H1 (cell line): ENCODE results near the gene TEX48. TPM values are rescaled to one million over a fixed set of nuclear protein-coding genes. Genes with fewer than 3 reads are reported as not detected.

Experiments used
- CTCF ChIA-PET: fragments of 300-600 bp; sonication (Branson Sonifier 250); formaldehyde crosslinking; loops from one replicate; lab custom pipeline; 2021; ENCODE audit not compliant: partially characterized antibody; lab: Charles Lee
- POLR2A ChIA-PET: fragments of 300-600 bp; sonication (Branson Sonifier 250); formaldehyde crosslinking; loops from one replicate; lab custom pipeline; 2021; ENCODE audit warnings: inconsistent platforms; ENCODE audit not compliant: partially characterized antibody; lab: Charles Lee
- DNase-seq, 2 experiments: peaks; one replicate each; pipeline versions ENCODE4 v3.0.0 to v3.0.0-alpha.2; 2010 to 2022; ENCODE audit warnings: low spot score in 2 of 2, low read depth in 1 of 2, mixed read lengths in 1 of 2
- FAIRE-seq: peaks from 2 replicates; lab custom pipeline; 2011; peaks lifted over from hg19 to GRCh38; lab: Jason Lieb, UNC
- H2AFZ ChIP-seq: 2 replicates; pipeline ENCODE4 v1.8.1; 2012; ENCODE audit warnings: low read length, inconsistent platforms
- H2AK5ac ChIP-seq: 2 replicates; pipeline ENCODE4 v1.6.1; 2013; ENCODE audit warnings: low read depth, low read length
- H2BK120ac ChIP-seq: replicated peaks from 2 replicates; pipeline ENCODE3; 2013; ENCODE audit warnings: low read depth, low read length, inconsistent platforms
- H2BK12ac ChIP-seq: 2 replicates; pipeline ENCODE4 v1.6.1; 2013; ENCODE audit warnings: low read depth, low read length
- H2BK15ac ChIP-seq: 2 replicates; pipeline ENCODE4 v1.6.1; 2013; ENCODE audit warnings: low read length
- H2BK20ac ChIP-seq: 2 replicates; pipeline ENCODE4 v1.6.1; 2013; ENCODE audit warnings: low read length
- H2BK5ac ChIP-seq: 2 replicates; pipeline ENCODE4 v1.6.1; 2013; ENCODE audit warnings: low read depth, low read length
- H3K14ac ChIP-seq: 2 replicates; pipeline ENCODE4 v1.6.1; 2013; ENCODE audit warnings: inconsistent platforms; ENCODE audit not compliant: insufficient read length
- H3K18ac ChIP-seq: 2 replicates; pipeline ENCODE4 v1.6.1; 2013; ENCODE audit warnings: low read length; ENCODE audit errors: extremely low read depth
- H3K23ac ChIP-seq: 2 replicates; pipeline ENCODE4 v1.6.1; 2013; ENCODE audit warnings: inconsistent platforms; ENCODE audit not compliant: insufficient read length
- H3K23me2 ChIP-seq: 2 replicates; pipeline ENCODE4 v1.6.1; 2013; ENCODE audit warnings: low read depth, low read length
- H3K27ac ChIP-seq: 2 replicates; pipeline ENCODE4 v1.6.1; 2011; ENCODE audit warnings: low read depth, low read length, inconsistent platforms
- H3K27me3 ChIP-seq, 4 experiments: replicated peaks in 1 of 4; 1 replicate in 1 of 4; 2 replicates in 3 of 4; pipeline versions ENCODE4 v1.6.1 to v1.8.1; 2011 to 2013; ENCODE audit warnings: low read length in 3 of 4, mild to moderate bottlenecking in 3 of 4, inconsistent platforms in 2 of 4, mixed read lengths in 2 of 4, moderate library complexity in 1 of 4; ENCODE audit not compliant: control insufficient read depth in 3 of 4, insufficient read depth in 3 of 4; ENCODE audit errors: extremely low read depth in 1 of 4
- H3K36me3 ChIP-seq, 4 experiments: 2 replicates each; pipeline versions ENCODE4 v1.6.1 to v1.8.1; 2011 to 2013; ENCODE audit warnings: mild to moderate bottlenecking in 4 of 4, low read length in 3 of 4, moderate library complexity in 2 of 4, control low read depth in 1 of 4, inconsistent platforms in 1 of 4; ENCODE audit not compliant: insufficient read depth in 4 of 4, control insufficient read depth in 2 of 4
- H3K4ac ChIP-seq: replicated peaks from 2 replicates; pipeline ENCODE3; 2013; ENCODE audit warnings: low read length, low read depth, mixed read lengths, inconsistent platforms; ENCODE audit not compliant: insufficient read length
- H3K4me1 ChIP-seq, 4 experiments: replicated peaks in 1 of 4; 1 replicate in 1 of 4; 2 replicates in 3 of 4; pipeline versions ENCODE4 v1.6.1 to v1.8.1; 2011 to 2013; ENCODE audit warnings: low read length in 3 of 4, inconsistent platforms in 2 of 4, mixed read lengths in 1 of 4; ENCODE audit not compliant: insufficient read depth in 4 of 4, control insufficient read depth in 3 of 4
- H3K4me2 ChIP-seq, 2 experiments: 2 replicates each; pipeline versions ENCODE4 v1.6.1 to v1.8.1; 2011 to 2013; ENCODE audit warnings: low read depth in 2 of 2, low read length in 2 of 2, control low read depth in 1 of 2, inconsistent platforms in 1 of 2, mild to moderate bottlenecking in 1 of 2; ENCODE audit not compliant: insufficient read depth in 1 of 2
- H3K4me3 ChIP-seq, 4 experiments: fragments of 200-600, 300-600 bp in 1 of 4; sonication (generic), shearing (Covaris generic), sonication (Bioruptor Twin) in 1 of 4; 2 replicates each; pipeline versions ENCODE4 v1.5.1 to v1.8.1; 2011 to 2016; ENCODE audit warnings: low read length in 4 of 4, low read depth in 3 of 4, control low read depth in 2 of 4, inconsistent platforms in 2 of 4, mild to moderate bottlenecking in 2 of 4, mixed read lengths in 1 of 4, moderate library complexity in 1 of 4; ENCODE audit not compliant: insufficient read depth in 2 of 4; ENCODE audit errors: extremely low read depth in 1 of 4
- H3K56ac ChIP-seq: replicated peaks from 2 replicates; pipeline ENCODE3; 2013; ENCODE audit warnings: low read depth, mild to moderate bottlenecking, mixed read lengths, low read length, inconsistent platforms; ENCODE audit not compliant: insufficient read length
- H3K79me1 ChIP-seq: 2 replicates; pipeline ENCODE4 v1.6.1; 2013; ENCODE audit warnings: low read depth, low read length, control low read depth
- H3K79me2 ChIP-seq, 2 experiments: 2 replicates each; pipeline versions ENCODE4 v1.6.1 to v1.8.1; 2012 to 2013; ENCODE audit warnings: low read length in 2 of 2, mild to moderate bottlenecking in 2 of 2, inconsistent platforms in 1 of 2; ENCODE audit not compliant: insufficient read depth in 2 of 2, control insufficient read depth in 1 of 2
- H3K9ac ChIP-seq, 4 experiments: replicated peaks in 1 of 4; 1 replicate in 1 of 4; 2 replicates in 3 of 4; pipeline versions ENCODE4 v1.6.1 to v1.8.1; 2011 to 2013; ENCODE audit warnings: low read depth in 3 of 4, low read length in 3 of 4, control low read depth in 2 of 4, mild to moderate bottlenecking in 2 of 4, moderate library complexity in 2 of 4, inconsistent platforms in 1 of 4; ENCODE audit errors: extremely low read depth in 1 of 4
- H3K9me3 ChIP-seq, 2 experiments: 2 replicates each; pipeline versions ENCODE4 v1.6.1 to v1.8.1; 2012 to 2013; ENCODE audit warnings: mild to moderate bottlenecking in 2 of 2, moderate library complexity in 2 of 2, control low read depth in 1 of 2, inconsistent platforms in 1 of 2, low read depth in 1 of 2, low read length in 1 of 2, mixed read lengths in 1 of 2; ENCODE audit not compliant: insufficient read depth in 2 of 2
- H4K20me1 ChIP-seq, 2 experiments: replicated peaks in 1 of 2; 2 replicates each; pipeline versions ENCODE3 to v1.8.1; 2011 to 2013; ENCODE audit warnings: inconsistent platforms in 2 of 2, low read length in 2 of 2, mild to moderate bottlenecking in 1 of 2; ENCODE audit not compliant: insufficient read depth in 2 of 2, control insufficient read depth in 1 of 2
- H4K5ac ChIP-seq: 2 replicates; pipeline ENCODE4 v1.6.1; 2013; ENCODE audit warnings: low read length, low read depth, mixed read lengths, inconsistent platforms; ENCODE audit not compliant: insufficient read length
- H4K8ac ChIP-seq: 2 replicates; pipeline ENCODE4 v1.8.0; 2013; ENCODE audit warnings: mild to moderate bottlenecking, moderate library complexity, low read length, inconsistent platforms; ENCODE audit not compliant: insufficient read depth; ENCODE audit errors: extremely low read depth
- H4K91ac ChIP-seq: replicated peaks from 2 replicates; pipeline ENCODE3; 2013; ENCODE audit warnings: low read length, mixed read lengths, inconsistent platforms; ENCODE audit not compliant: insufficient read length
- BACH1 ChIP-seq: IDR thresholded peaks from 2 replicates; pipeline ENCODE4 v1.6.1; 2012; ENCODE audit warnings: low read length, improper control_type of control experiment
- CBX5 ChIP-seq: fragments of 300-800, 300-1000 bp; sonication (generic); IDR thresholded peaks from 2 replicates; pipeline ENCODE4 v1.7.1; 2016; ENCODE audit warnings: antibody characterized with exemption, low read length, low read depth
- CBX8 ChIP-seq: fragments of 300-800, 300-1000 bp; sonication (generic); IDR thresholded peaks from 2 replicates; pipeline ENCODE4 v1.7.1; 2016; ENCODE audit warnings: low read depth, low read length, borderline replicate concordance
- CHD2 ChIP-seq: IDR thresholded peaks from 2 replicates; pipeline ENCODE4 v1.6.1; 2012; ENCODE audit warnings: low read length, improper control_type of control experiment
- CTBP2 ChIP-seq: IDR thresholded peaks from 2 replicates; pipeline ENCODE4 v1.7.0; 2011; ENCODE audit warnings: borderline replicate concordance, mild to moderate bottlenecking, moderate library complexity, mixed read lengths, low read length; ENCODE audit not compliant: insufficient read depth, insufficient read length
- GTF2F1 ChIP-seq: IDR thresholded peaks from 2 replicates; pipeline ENCODE4 v1.6.1; 2012; ENCODE audit warnings: low read depth, low read length, improper control_type of control experiment, borderline replicate concordance
- HDAC6 ChIP-seq: IDR thresholded peaks from one replicate; pipeline ENCODE4 v1.7.1; 2012; ENCODE audit warnings: low read depth, mild to moderate bottlenecking, inconsistent platforms, low read length, moderate library complexity
- JUN ChIP-seq: IDR thresholded peaks from 2 replicates; pipeline ENCODE4 v1.6.1; 2011; ENCODE audit warnings: low read depth, mild to moderate bottlenecking, improper control_type of control experiment, low read length
- KDM1A ChIP-seq: fragments of 200-600, 300-600 bp; sonication (generic); IDR thresholded peaks from 2 replicates; pipeline ENCODE4 v1.7.1; 2016; ENCODE audit warnings: mild to moderate bottlenecking, low read length, borderline replicate concordance
- RFX5 ChIP-seq: IDR thresholded peaks from 2 replicates; pipeline ENCODE4 v1.6.1; 2011; ENCODE audit warnings: low read depth, low read length, improper control_type of control experiment, borderline replicate concordance
- SP1 ChIP-seq: IDR thresholded peaks from 2 replicates; pipeline ENCODE4 v1.6.1; 2011; ENCODE audit warnings: low read depth, low read length
- USF2 ChIP-seq: IDR thresholded peaks from 2 replicates; pipeline ENCODE4 v1.6.1; 2011; ENCODE audit warnings: low read length, improper control_type of control experiment
- YY1 ChIP-seq: IDR thresholded peaks from 2 replicates; pipeline ENCODE4 v1.6.1; 2011; ENCODE audit warnings: low read depth, mild to moderate bottlenecking, low read length
- WGBS, 2 experiments: shearing (Covaris generic) in 1 of 2; methylation state at CpG; one replicate each; pipeline versions ENCODE4 v1.1.6 to v1.1.7; 2013 to 2015; ENCODE audit warnings: low lambda C conversion rate in 2 of 2, mixed read lengths in 2 of 2, inconsistent platforms in 1 of 2, low coverage in 1 of 2, missing lambda C conversion rate in 1 of 2; ENCODE audit not compliant: insufficient replicate concordance in 2 of 2, insufficient coverage in 1 of 2, insufficient read length in 1 of 2; ENCODE audit errors: extremely low coverage in 1 of 2, missing lambda C conversion rate in 1 of 2; 5-methylcytosine and 5-hydroxymethylcytosine counted together
- polyA plus RNA-seq, 7 experiments: library from polyadenylated mRNA; depleted of rRNA in 3 of 7; stranded (reverse) in 5 of 7; unstranded in 2 of 7; fragments of >200 nt in 5 of 7; fragments of 200-250 nt in 2 of 7; gene quantifications; 1 replicate in 5 of 7; 2 replicates in 1 of 7; 4 replicates in 1 of 7; pipeline versions ENCODE4 v1.2.1 to v1.2.3, GENCODE V29; 2011 to 2013; ENCODE audit warnings: missing spikeins in 2 of 7, mixed read lengths in 2 of 7
- total RNA-seq: library from RNA; stranded (reverse); fragmentation: NEBNext Ultra II Directional; extraction: Animal tissue kit (Norgen Biotek cat#: 25700); gene quantifications from 2 replicates; pipeline ENCODE4 v1.2.1, GENCODE V29; 2021

TEX48 gene
- total and polyA plus RNA-seq, 2 of the 8 experiments (the other 6 are each of a cell fraction or from before 2014, with no cell fraction given): not detected

DNA sequence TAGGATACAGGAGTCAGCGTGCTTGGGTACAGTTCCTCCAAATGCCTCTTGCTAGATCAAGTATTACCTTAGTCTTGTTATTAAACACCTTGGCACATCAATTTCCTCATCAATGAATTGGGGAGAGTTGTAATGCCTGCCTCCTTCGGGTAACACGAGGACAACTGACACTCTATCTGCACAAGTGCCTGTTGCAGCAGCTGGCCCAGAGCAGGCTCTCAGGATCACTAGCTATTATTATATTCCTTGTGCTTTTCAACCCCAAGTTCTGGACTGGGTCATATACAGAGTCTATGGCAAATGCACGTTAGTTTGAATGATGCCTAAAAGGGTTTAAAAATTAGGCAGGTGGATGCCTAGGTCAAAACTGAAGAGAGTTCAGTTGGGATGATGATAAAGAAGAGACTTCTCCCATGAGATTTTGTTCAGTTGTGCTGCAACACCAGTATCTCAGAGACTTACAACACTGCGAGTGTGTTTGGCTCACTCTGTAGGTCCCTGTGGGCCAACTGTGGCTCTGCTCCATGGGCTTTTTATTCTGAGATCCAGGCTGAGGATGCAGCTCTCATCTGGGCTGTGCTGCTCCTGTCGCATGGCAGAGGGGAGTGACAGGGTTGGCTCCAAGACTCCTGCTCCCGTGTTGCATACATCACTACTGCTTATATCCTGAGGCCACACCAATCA, 41.1 kb upstream of the TEX48 start:
- POLR2A ChIA-PET: no interaction called here
- no peak overlapping the region for H2BK5ac ChIP-seq
- no peaks in the 10 kb centered on the region; a peak in 1 of 7 replicates for H3K27me3 ChIP-seq
- no peak overlapping the region for H4K8ac ChIP-seq
- no peak overlapping the region for H2BK15ac ChIP-seq
- WGBS, 2 experiments: 70% methylated on average over 7 of the region's 7 CpGs; no CpG with 5 or more reads in 1 of the 2 experiments
- no peak overlapping the region for H4K5ac ChIP-seq
- H3K4me3 ChIP-seq: no peak overlapping the region
- no peak overlapping the region for H3K18ac ChIP-seq
- H4K20me1 ChIP-seq: no peaks in the 10 kb centered on the region
- no peak overlapping the region for H3K4me2 ChIP-seq
- no peaks in the 10 kb centered on the region for H3K36me3 ChIP-seq
- H3K23me2 ChIP-seq: no peaks in the 10 kb centered on the region
- H2AK5ac ChIP-seq: no peak overlapping the region
- no peak overlapping the region for H4K91ac ChIP-seq
- H2BK12ac ChIP-seq: no peak overlapping the region
- no peaks in the 10 kb centered on the region for H3K4me1 ChIP-seq
- no peak for DNase-seq
- H3K56ac ChIP-seq: no peak overlapping the region
- H2AFZ ChIP-seq: no peak overlapping the region
- FAIRE-seq: no peak
- no peaks in the 10 kb centered on the region for H3K9me3 ChIP-seq
- no peak overlapping the region for H3K14ac ChIP-seq
- CTCF ChIA-PET: interaction anchor here (0.6 to 2.6 kb wide), 6 partner anchors 10 to 188 kb away, joined by 3 to 10 read pairs (median 5); partner anchors contain the start of gene TEX48
- H3K79me2 ChIP-seq: no peaks in the 10 kb centered on the region
- H3K9ac ChIP-seq: no peak overlapping the region
- H3K4ac ChIP-seq: no peak overlapping the region
- no peak overlapping the region for H3K27ac ChIP-seq
- H3K23ac ChIP-seq: no peak overlapping the region
- no peaks in the 10 kb centered on the region for H3K79me1 ChIP-seq
- H2BK120ac ChIP-seq: no peak overlapping the region
- H2BK20ac ChIP-seq: no peak overlapping the region
- no peak for TF ChIP-seq RFX5
- TF ChIP-seq CBX8: no peak
- TF ChIP-seq JUN: no peak
- TF ChIP-seq USF2: no peak
- TF ChIP-seq SP1: no peak
- no peak for TF ChIP-seq CHD2
- no peak for TF ChIP-seq YY1
- no peak for TF ChIP-seq HDAC6
- TF ChIP-seq CBX5: no peak
- no peak for TF ChIP-seq GTF2F1
- no peak for TF ChIP-seq KDM1A
- no peak for TF ChIP-seq BACH1
- no peak for TF ChIP-seq CTBP2
